ENCODE data around the gene VWA3B.
"Not testable (repeated sequence)": the region's sequence is repeated elsewhere in the genome, so short reads cannot be mapped to it uniquely, and the experiment has no call there.

The VWA3B gene

GRCh38 chr2:98245491-98245890 lies 158.5 kb downstream of the VWA3B start:
- no peak for DNase-seq (ENCODE audit: low read depth in 2 of 2)

GRCh38 chr2:98247383-98247782 lies 160.4 kb downstream of the VWA3B start:
- DNase-seq (ENCODE audit: low read depth in 2 of 2), result no peak

- no peak for DNase-seq (ENCODE audit: low read depth in 2 of 2)
Observed at GRCh38 chr2:98252038-98252773, 165.2 kb downstream of the VWA3B start.

GRCh38 chr2:98253461-98254070 lies 166.6 kb downstream of the VWA3B start:
- DNase-seq (ENCODE audit: low read depth in 2 of 2), result no peak

- no peak for DNase-seq (ENCODE audit: low read depth in 2 of 2)
Observed at GRCh38 chr2:98254504-98255059, 167.6 kb downstream of the VWA3B start.

GRCh38 chr2:98258906-98259305 lies 171.9 kb downstream of the VWA3B start:
- no peak for DNase-seq (ENCODE audit: low read depth in 2 of 2)

- no peak for DNase-seq (ENCODE audit: low read depth in 2 of 2)
Observed at GRCh38 chr2:98263362-98263761, 176.4 kb downstream of the VWA3B start.

- DNase-seq (ENCODE audit: low read depth in 2 of 2), result not testable (repeated sequence)
Observed at GRCh38 chr2:98268225-98268624, 181.3 kb downstream of the VWA3B start.

GRCh38 chr2:98269274-98269673 lies 182.3 kb downstream of the VWA3B start:
- no peak for DNase-seq (ENCODE audit: low read depth in 2 of 2)

GRCh38 chr2:98269830-98270229 lies 182.9 kb downstream of the VWA3B start:
- no peak for DNase-seq (ENCODE audit: low read depth in 2 of 2)

- DNase-seq (ENCODE audit: low read depth in 2 of 2), result no peak
Observed at GRCh38 chr2:98277162-98277859, 190.3 kb downstream of the VWA3B start.

GRCh38 chr2:98278074-98278473 lies 191.1 kb downstream of the VWA3B start:
- DNase-seq (ENCODE audit: low read depth in 2 of 2), result no peak

GRCh38 chr2:98280376-98281102 lies 193.6 kb downstream of the VWA3B start:
- DNase-seq (ENCODE audit: low read depth in 2 of 2), result no peak

GRCh38 chr2:98281607-98282006 lies 194.6 kb downstream of the VWA3B start:
- no peak for DNase-seq (ENCODE audit: low read depth in 2 of 2)

- DNase-seq (ENCODE audit: low read depth in 2 of 2), result no peak
Observed at GRCh38 chr2:98282109-98282508, 195.1 kb downstream of the VWA3B start.

- no peak for DNase-seq (ENCODE audit: low read depth in 2 of 2)
Observed at GRCh38 chr2:98293030-98293429, 206.1 kb downstream of the VWA3B start.

- no peak for DNase-seq (ENCODE audit: low read depth in 2 of 2)
Observed at GRCh38 chr2:98293931-98294687, 207.1 kb downstream of the VWA3B start.

GRCh38 chr2:98294711-98295110 lies 207.7 kb downstream of the VWA3B start:
- DNase-seq (ENCODE audit: low read depth in 2 of 2), result no peak

- DNase-seq (ENCODE audit: low read depth in 2 of 2), result no peak
Observed at GRCh38 chr2:98295275-98295674, 208.3 kb downstream of the VWA3B start.

- DNase-seq (ENCODE audit: low read depth in 2 of 2), result no peak
Observed at GRCh38 chr2:98295721-98296414, 208.9 kb downstream of the VWA3B start.

- no peak for DNase-seq (ENCODE audit: low read depth in 2 of 2)
Observed at GRCh38 chr2:98296440-98296839, 209.5 kb downstream of the VWA3B start.
